ENCODE measurements around the gene PMM2. TPM values are rescaled to one million over a fixed set of nuclear protein-coding genes. Genes with fewer than 3 reads are reported as not detected.

PMM2 gene
- total RNA-seq, 1 donor, result 34.7 TPM

DNA sequence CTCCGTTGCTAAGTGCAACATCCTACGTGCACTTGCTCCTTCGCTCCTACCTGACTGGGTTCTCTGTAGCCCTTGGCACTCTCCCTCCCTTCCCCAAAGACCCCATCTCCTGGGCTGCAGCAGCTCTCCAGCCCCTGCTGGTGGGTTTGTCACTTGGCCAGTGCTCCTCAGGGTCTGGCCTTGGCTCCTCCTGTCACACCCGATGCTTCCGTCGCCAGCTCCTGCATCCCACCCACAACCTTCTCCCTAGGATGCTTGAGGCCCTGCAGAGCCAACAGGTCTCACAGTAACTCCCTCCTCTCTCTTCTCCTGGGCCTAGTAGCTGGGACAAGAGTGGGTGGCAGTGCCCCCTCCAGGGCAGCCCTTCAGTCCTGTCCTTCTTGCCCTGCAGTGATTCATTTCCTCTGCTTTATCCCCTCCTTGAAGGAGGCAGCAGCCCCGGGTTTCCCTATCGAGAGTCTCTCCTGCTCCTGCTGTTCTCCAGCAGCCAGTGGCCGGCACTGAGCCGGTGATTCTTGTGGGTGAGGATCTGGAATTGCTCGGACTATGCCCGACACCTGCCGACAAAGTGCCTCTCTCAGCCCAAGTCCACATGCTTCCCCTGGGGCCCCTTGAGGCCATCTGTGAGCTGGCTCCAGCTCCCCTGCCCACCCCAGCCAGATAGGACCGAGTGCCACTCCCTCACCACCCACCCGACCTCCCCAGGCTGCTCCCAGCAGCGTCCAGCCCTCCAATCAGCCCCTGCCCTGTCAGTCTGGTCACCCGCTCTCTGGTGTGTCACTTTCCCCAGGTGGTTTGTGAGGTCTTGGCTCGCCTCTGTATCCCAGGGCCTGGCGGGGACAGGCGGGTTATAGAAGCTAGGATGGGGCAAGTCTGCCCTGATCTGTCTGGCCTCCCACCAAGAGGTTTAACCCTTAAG lies 88.3 kb downstream of the PMM2 start:
- H3K4me3 ChIP-seq (ENCODE audit: low read depth, low read length), result no peak overlapping the region
- peak; percentile 24 for DNase-seq (ENCODE audit: low read depth)
- TF ChIP-seq, protein P1, sequence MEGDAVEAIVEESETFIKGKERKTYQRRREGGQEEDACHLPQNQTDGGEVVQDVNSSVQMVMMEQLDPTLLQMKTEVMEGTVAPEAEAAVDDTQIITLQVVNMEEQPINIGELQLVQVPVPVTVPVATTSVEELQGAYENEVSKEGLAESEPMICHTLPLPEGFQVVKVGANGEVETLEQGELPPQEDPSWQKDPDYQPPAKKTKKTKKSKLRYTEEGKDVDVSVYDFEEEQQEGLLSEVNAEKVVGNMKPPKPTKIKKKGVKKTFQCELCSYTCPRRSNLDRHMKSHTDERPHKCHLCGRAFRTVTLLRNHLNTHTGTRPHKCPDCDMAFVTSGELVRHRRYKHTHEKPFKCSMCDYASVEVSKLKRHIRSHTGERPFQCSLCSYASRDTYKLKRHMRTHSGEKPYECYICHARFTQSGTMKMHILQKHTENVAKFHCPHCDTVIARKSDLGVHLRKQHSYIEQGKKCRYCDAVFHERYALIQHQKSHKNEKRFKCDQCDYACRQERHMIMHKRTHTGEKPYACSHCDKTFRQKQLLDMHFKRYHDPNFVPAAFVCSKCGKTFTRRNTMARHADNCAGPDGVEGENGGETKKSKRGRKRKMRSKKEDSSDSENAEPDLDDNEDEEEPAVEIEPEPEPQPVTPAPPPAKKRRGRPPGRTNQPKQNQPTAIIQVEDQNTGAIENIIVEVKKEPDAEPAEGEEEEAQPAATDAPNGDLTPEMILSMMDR (IDR thresholded peaks at IDR 0.05; ENCODE audit: insufficient read depth, low read length), result no peak

DNA sequence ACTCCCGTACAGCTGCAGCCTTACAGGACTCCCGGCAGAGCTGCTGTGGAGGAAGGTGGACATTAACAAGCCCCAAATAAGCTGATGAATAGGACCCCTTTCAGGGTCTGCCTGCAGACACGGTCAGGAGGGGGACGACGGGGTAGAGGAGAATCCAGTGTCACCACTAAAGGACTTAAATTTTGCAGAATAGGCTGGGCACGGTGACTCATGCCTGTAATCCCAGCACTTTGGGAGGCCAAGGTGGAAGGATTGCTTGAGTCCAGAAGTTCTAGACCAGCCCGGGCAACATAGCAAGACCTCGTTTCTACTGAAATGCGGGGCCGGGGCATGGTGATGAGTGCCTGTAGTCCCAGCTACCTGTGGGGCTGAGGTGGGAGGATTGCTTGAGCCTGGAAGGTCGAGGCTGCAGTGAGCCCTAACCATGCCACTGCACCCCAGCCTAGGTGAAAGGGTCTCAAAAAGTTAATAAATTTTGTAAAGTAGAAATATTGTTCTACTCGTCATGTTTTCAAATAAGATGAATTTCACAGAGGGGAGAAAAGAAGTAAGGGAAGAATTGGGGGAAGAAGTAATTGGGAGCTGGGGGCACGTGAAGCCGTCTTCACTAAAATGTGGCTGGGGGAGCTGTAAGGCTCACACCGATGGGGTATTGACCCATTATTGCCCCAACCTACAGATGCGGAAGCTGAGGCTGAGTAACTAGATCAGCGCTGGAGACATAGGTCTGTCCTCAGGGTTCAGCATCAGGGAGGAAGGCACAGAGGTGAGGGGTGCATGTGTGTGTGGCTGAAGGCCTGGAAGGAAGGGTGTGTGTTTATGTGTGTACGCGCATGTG lies 89.2 kb downstream of the PMM2 start:
- DNase-seq (ENCODE audit: low read depth), result no peak
- TF ChIP-seq, protein P1 (IDR thresholded peaks at IDR 0.05; ENCODE audit: insufficient read depth, low read length), result no peak
- no peak overlapping the region for H3K4me3 ChIP-seq (ENCODE audit: low read depth, low read length)

DNA sequence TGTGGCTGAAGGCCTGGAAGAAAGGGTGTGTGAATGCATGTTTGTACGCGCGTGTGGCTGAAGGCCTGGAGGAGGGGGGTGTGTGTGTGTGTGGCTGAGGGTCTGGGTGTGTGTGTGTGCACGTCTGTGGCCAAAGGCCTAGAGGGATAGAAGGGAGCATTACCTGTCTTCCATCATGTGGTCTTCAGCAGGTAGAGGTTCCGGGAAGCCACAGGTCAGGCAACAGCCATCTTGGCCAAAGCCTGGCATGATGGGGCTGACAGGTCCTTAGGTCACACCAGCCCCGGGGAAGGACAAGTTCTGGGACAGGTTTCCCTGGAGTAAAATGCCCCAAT lies 89.8 kb downstream of the PMM2 start:
- no peak overlapping the region for H3K4me3 ChIP-seq (ENCODE audit: low read depth, low read length)
- TF ChIP-seq, protein P1 (IDR thresholded peaks at IDR 0.05; ENCODE audit: insufficient read depth, low read length), result no peak
- DNase-seq (ENCODE audit: low read depth), result no peak

DNA sequence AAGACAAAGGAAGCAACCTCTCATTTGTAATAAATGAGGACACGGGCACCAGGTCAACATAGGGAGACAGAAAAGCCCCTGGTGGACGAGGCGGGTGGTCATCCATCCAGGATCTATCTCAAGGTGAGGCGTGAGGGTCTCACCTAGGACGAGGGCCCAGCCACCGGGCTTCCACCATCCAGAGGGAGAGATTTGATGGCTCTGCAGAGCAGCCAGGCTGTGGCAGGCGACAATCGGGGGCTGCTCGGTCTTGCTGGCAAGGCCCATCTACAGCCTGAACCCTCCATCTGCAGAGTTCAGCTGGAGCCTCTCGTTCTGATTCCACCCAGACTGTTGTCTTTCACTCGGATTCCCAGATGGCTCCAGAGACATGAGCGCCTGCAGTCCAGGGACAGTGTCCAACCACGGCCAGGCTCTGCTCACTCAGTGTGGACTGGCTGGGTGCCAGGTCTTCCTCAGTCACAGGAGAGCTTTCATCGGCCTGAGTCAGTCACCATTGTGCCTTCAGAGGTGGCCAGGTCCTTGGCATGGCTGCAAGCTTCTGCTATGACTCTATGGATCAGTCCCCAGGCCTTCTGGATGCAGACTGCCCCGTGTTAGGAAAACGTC lies 90.4 kb downstream of the PMM2 start:
- no peak overlapping the region for H3K4me3 ChIP-seq (ENCODE audit: low read depth, low read length)
- peak; percentile 33 for DNase-seq (ENCODE audit: low read depth)
- TF ChIP-seq, protein P1 (IDR thresholded peaks at IDR 0.05; ENCODE audit: insufficient read depth, low read length), result no peak

DNA sequence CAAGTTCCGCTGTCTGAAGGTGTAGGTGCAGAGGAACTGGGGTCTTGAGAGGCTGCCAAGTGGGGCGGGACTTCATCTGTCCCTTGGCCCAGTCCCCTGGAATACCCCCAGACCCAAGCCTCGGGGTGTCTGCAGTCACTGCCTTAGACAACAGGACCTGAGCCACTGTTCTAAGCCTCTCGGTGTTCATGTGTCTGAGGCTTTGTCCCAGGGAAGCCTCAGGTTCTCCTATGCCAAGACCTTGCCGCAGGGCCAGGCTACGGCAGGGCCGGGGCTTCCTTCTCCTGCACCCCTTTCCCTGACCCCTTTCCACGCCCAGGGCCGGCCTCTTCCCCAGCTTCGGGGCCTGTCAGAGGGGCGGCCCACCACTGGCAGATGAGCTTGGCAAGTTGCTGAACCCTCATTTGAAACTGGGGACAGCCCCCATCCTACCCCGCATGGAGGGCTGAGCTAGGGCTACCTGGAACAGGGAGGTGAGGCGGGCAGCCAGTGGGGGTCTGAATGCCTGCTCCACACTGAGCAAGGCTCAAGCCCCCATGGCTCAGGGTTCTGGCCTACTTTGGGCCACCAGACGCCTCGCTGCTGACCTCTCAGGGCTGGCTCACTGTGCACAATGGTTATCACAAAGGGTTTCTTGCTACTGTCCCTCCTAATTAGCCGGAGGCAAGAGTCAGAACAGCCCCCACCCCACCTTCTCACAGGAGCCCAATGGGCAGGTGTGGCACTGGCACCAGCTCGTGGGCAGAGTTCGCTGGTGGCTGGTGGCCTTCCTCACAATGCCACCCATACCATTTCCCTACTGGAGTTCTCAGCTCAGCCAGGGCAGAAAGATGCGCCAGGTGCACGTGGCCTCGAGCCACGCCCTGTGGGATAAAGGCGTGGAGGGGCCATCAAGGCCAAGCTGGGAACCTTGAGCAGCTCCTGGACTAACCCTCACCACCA lies 91.6 kb downstream of the PMM2 start:
- DNase-seq (ENCODE audit: low read depth), result no peak
- H3K4me3 ChIP-seq (ENCODE audit: low read depth, low read length), result no peak overlapping the region

More for the DNA sequence above, 91.6 kb downstream of the PMM2 start:
- TF ChIP-seq, protein P1 (IDR thresholded peaks at IDR 0.05; ENCODE audit: insufficient read depth, low read length), result no peak
